HG03280 (cell line): Measurements from ENCODE around the gene EARS2.
"Not testable (repeated sequence)": the region's sequence is repeated elsewhere in the genome, so short reads cannot be mapped to it uniquely, and the experiment has no call there.

Experiments used
- ATAC-seq: cut with Tn5 transposase; IDR thresholded peaks from one replicate; pipeline ENCODE4 v1.9.1; 2021; ENCODE audit warnings: mild to moderate bottlenecking, moderate library complexity; ENCODE audit not compliant: unreplicated experiment

The EARS2 gene

GRCh38 chr16:23485257-23485614 lies 71.9 kb downstream of the EARS2 start:
- no peak for ATAC-seq

- no peak for ATAC-seq
Observed at GRCh38 chr16:23484510-23485256, 72.5 kb downstream of the EARS2 start.

GRCh38 chr16:23483492-23483891 lies 73.7 kb downstream of the EARS2 start:
- ATAC-seq: not testable (repeated sequence)

- no peak for ATAC-seq
Observed at GRCh38 chr16:23482778-23483177, 74.4 kb downstream of the EARS2 start.

DNA sequence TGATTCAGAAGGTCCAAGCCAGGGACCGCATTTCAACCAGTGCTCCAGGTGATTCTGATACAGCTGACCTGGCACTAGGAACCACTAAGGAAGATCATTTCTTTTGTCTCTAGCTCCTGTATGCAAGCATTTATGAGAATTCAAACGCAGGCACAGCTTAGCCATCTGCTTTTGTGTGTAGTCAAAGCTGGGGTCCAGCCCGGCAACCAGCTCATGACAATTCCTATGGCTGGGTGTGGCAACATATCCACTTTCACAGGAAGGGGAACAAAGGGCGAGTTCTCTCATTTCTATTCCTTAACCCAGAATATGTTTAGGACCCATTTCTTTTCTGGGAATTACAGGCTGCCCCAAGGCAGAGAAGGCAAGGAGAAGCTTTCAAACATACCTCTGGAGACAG lies 76.9 kb downstream of the EARS2 start:
- ATAC-seq: no peak

- ATAC-seq: no peak
Observed at GRCh38 chr16:23479138-23479537, 78.0 kb downstream of the EARS2 start.

- no peak for ATAC-seq
Observed at GRCh38 chr16:23478566-23478965, 78.6 kb downstream of the EARS2 start.

GRCh38 chr16:23476289-23476688 lies 80.9 kb downstream of the EARS2 start:
- ATAC-seq: no peak
